Measurements from ENCODE around the gene CDK5.
A peak's percentile ranks its signal among the peaks of the same experiment; 100 is the strongest.
"Not testable (repeated sequence)": the region's sequence is repeated elsewhere in the genome, so short reads cannot be mapped to it uniquely, and the experiment has no call there.

Gene CDK5

DNA sequence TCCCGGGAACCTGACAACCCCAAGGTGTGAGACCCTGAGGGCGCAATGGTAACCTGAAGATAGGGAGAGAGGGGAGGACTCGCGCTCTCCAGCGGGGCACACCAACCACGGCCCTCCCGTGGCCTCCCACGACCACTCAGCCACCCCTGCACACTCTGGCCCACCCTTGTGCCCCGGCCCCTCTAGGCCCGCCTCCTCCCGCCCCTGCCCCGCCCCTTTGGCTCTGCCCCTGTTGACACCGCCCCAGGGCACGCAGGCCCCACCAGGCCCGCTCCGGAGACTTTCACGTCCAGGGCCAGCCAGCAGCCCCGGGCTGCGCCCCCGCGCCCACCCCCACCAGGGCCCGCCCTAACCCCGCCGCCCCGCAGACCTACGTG lies 44.4 kb downstream of the CDK5 start:
- DNase-seq = no peak

DNA sequence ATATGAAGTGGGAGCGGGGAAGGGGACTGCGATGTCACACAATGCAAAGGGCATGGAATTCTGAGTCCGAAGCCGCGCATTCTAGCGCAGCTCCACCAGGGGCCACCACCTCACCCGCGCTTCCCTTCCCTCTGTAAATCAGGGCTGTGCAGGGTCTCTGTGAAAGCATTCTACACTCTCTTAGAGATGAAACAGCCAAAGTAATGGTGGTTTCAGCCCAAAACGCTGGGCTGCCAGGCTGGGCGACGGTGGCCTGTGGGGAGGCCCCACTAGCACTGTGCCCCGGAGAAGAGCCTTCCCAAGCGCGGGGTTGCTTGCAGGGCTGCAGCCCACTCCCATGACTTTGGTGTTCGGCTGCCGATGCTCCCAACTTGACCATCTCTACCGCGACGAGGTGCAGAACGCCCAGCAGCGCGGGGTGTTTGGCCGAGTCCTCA lies 44.8 kb downstream of the CDK5 start:
- DNase-seq = no peak

DNA sequence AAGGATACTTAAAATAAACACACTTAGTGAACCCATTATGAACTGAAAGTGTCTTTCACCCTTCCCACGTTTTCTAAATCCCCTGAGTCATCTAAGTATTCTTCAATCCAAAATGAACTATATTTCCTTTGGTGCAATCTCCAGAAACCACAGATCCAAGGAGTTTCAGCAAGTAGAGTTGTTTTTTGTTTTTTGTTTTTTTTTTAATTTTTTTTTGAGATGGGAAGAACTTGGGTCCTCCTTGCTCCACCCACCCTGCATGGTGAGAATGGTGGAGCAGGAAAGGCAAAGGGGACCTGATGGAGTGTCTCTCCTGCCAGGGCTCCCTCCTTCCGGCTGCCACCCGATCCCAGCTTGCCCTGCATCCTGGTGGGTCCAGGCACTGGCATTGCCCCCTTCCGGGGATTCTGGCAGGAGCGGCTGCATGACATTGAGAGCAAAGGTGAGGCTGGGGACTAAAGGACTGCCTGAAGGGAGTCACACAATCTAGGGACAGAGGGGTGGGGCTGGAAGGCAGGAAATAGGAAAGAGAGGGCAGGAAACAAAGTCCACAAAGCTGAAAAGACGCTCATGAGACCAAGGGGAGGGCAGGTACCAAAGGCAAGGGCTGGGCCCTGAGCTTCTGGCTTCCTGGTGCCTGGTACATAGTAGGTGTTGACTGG lies 45.5 kb downstream of the CDK5 start:
- no peak for DNase-seq

DNA sequence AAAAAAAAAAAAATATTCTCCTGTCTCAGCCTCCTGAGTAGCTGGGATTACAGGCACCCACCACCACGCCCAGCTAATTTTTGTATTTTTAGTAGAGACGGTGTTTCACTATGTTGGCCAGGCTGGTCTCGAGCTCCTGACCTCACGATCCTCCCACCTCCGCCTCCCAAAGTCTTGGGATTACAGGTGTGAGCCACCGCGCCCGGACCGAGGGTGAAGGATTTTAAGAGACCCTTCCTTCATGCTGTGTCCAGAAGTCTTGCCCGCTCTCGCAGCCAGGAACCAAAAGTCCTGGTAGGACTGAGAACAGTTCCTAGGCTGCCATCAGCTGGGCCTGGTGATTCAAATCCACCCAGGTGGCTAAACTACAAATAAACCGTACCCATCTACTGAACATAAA lies 46.1 kb downstream of the CDK5 start:
- DNase-seq = not testable (repeated sequence)

DNA sequence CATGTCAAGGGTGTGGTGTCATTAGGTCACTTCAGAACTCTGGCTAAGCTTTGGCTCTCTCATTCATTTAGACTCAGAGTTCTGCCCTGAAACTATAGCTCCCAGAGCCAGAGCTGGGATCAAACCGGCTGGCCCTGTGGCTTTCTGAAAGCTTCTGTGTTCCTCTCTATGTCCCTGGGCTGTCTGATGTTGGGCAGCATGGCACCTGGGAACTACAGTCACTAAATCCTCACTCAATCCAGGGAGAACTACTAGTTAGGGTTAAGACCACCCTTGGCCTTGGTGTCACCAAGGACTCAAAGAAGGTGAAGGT lies 46.6 kb downstream of the CDK5 start:
- DNase-seq = no peak

DNA sequence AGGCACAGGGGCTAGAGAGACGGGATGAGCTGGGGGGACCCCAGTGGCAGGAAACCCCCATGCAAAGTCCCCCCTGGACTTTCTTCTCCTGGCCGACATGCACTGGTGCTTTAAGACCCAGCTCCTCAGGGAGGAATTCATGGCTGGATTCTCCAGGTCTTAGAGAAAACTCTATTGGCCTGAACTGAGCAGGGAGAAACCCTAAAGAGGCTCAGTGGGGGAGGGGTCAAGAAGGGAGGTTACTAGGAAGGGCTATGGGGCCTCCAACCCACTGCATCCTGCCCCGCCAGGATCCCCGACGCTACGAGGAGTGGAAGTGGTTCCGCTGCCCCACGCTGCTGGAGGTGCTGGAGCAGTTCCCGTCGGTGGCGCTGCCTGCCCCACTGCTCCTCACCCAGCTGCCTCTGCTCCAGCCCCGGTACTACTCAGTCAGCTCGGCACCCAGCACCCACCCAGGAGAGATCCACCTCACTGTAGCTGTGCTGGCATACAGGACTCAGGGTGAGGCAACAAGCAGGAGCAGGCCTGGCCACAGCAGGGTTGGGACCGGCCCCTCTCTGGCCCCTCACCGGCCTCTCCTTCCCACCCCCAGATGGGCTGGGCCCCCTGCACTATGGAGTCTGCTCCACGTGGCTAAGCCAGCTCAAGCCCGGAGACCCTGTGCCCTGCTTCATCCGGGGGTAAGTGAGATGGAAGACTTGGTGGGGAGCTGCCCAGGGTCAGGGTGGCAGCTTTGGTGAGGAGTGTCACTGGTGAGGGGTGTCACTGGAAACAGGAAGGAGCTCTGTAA lies 47.2 kb downstream of the CDK5 start:
- no peak for DNase-seq

DNA sequence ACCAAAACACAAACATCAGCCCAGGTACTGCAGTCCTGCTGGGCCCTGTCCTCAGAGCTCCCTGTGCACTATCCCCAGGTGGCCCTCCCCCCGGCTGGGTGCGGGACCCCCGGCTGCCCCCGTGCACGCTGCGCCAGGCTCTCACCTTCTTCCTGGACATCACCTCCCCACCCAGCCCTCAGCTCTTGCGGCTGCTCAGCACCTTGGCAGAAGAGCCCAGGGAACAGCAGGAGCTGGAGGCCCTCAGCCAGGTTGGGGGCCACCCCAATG lies 47.7 kb downstream of the CDK5 start:
- DNase-seq = no peak

DNA sequence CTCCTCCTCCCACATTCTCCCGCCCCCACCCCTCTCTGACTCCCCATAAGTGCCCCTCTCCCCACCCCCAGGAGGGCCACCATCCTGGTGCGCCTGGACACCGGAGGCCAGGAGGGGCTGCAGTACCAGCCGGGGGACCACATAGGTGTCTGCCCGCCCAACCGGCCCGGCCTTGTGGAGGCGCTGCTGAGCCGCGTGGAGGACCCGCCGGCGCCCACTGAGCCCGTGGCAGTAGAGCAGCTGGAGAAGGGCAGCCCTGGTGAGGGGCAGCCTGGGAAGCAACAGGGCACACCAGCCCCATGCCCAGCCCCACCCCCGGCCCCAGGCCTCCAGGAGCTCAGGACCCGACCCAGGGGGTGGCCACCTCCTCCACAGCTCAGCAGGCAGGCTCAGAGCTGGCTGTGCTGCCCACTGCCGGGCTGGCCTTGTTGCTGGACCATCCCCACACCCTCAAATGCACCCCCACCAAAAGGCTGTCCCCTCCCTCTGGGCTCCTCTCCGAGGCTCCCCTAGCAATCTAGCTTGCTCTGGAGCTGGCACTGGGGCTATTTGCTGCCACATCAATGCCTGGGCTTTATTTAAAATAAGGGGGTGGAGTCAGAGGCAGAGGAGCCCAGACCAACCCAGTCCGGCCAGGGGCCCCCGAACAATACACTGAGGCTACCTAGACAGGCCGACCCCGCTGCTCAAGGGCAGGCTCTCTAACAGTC lies 48.2 kb downstream of the CDK5 start:
- no peak for DNase-seq

DNA sequence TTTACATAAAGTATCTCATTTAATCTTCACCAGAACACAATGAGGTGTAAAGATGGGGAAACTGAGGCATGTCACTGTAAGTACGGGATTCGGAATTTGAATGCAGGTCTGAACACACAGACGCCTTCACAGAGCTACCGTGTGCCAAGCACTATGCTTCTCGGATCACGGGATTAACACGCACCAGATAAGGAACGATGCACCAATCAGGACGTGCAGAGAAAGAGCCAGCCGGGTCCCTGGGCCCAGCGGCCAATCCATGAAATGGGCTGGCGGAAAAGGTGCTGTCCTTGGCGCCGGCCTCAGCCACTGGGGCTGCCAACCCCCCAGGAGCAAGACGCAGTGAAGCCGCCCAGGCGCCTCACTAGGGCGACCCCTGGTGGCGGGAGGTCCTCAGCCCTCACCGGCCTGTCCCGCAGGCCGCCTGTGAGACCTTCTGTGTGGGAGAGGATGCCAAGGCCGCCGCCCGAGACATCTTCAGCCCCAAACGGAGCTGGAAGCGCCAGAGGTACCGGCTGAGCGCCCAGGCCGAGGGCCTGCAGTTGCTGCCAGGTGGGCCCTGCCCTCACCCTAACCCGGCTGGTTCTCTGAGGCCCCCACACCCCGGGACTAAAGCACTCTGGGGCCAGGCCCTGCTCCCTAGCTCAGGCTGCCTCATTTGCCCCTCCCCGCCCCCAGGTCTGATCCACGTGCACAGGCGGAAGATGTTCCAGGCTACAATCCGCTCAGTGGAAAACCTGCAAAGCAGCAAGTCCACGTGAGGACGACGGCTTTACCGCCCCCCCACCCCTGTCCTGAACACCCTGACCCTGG lies 49.0 kb downstream of the CDK5 start:
- peak; percentile 70 for DNase-seq

DNA sequence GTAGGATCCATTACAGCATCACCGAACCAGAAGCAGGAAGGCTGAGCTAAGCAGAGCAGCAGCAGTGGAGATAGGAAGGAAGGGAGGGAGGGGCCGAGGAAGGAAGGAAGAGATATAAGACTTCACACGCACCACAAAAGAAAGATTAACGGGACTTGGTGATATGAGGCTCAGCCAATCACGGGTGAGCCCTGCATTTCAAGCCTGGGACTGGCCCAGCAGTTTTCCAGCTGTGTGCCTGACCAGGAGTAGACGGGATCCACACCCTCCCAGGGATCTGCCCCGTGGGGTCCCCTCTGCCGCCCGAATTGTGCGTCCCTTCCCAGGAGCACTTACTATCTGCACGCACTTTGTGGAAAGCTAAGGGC lies 49.6 kb downstream of the CDK5 start:
- no peak for DNase-seq

DNA sequence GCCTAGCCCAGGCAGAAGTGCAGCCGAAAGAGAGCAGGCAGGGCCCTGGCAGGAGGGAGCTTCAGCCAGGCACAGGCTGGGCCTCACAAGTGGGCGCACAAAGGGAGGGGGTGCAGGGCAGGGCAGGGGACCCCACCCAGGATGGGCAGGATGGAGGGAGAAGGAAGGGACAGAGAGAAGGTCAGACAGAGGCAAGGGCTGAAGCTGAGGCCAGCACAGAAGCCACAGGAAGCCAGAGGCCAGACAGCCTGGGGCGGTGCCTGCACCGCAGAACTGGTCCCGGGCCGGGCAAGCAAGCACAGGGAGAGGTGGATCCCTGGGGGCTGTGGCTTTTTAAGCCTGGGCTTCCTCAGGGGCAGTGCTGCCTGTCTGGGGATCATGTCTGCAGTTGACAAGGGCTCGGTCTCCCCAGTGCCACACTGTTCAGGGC lies 50.2 kb downstream of the CDK5 start:
- DNase-seq = no peak

DNA sequence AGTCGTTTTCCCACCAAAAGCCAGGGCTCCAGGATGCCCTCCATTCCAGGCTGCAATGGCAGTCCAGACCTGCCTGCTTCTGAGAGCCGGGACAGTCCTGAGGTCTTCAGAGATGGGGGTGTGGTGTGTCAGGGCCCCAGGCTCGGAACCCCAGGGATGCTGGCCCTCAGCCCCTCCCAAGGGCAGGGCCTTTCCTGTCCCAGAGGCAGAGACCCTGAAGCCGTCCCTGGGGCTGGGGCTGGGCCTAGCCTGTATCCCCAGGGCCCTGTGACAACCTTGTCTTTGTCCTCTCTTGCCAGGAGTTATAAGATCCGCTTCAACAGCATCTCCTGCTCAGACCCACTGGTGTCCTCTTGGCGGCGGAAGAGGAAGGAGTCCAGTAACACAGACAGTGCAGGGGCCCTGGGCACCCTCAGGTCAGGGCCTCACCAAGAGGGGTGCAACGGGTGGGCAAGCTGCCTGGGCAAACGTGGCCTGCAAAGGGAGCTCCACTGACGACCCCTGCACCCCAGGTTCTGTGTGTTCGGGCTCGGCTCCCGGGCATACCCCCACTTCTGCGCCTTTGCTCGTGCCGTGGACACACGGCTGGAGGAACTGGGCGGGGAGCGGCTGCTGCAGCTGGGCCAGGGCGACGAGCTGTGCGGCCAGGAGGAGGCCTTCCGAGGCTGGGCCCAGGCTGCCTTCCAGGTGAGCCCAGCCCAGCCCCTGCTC lies 51.0 kb downstream of the CDK5 start:
- DNase-seq = no peak

DNA sequence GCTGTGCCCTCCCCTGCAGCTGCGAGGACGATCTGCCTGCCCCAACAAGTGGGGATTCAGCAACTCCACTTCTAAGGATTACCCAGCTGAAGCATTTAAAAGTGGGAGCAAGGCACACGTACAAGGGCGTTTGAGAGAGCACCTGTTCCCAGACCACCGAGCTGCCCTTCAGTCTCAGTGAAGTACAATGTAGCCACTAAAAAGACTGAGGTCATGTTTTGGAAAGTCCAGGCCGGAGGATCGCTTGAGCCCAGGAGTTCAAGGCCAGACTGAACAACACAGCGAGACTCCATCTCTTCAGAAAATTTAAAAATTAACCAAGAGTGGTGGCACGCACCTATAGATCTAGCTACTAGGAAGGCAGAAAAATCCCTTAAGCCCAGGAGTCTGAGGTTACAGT lies 52.1 kb downstream of the CDK5 start:
- DNase-seq = no peak

Data from activated effector memory CD4-positive, alpha-beta T cell treated with Interleukin-2 at 50 U/mL for 16 hours (primary cell).